ENCODE measurements around the gene GTPBP2. TPM values are rescaled to one million over a fixed set of nuclear protein-coding genes. Genes with fewer than 3 reads are reported as not detected.
"Not testable (repeated sequence)": the region's sequence is repeated elsewhere in the genome, so short reads cannot be mapped to it uniquely, and the experiment has no call there.

Gene GTPBP2
- total RNA-seq, 1 donor from 2014 or later = 81.4 TPM

- no peak overlapping the region for H3K27ac Mint-ChIP-seq
- H3K36me3 Mint-ChIP-seq (ENCODE audit: low read depth) = peaks cover 73% of the 10 kb centered on the region
- no peak for TF ChIP-seq CTCF (IDR thresholded peaks at IDR 0.05)
- DNase-seq = no peak
- POLR2A ChIA-PET = interaction anchor here (0.6 kb wide), 1 partner anchor 26 kb away, joined by 3 read pairs; no protein-coding TSS in a partner anchor
- ATAC-seq (ENCODE audit: low read depth) = no peak
- H3K27me3 Mint-ChIP-seq = no peaks in the 10 kb centered on the region
- H3K9me3 Mint-ChIP-seq = no peaks in the 10 kb centered on the region
- peaks cover 12% of the 10 kb centered on the region for H3K4me1 Mint-ChIP-seq
- CTCF ChIA-PET = interaction anchor here (1.1 kb wide), 1 partner anchor 474 kb away, joined by 6 read pairs; no protein-coding TSS in a partner anchor
- no peak overlapping the region for H3K4me3 Mint-ChIP-seq
- intact Hi-C loops (cut with micrococcal nuclease) = no loop called here
Measured at GRCh38 chr6:43604174-43604573, 24.9 kb downstream of the GTPBP2 start.

DNA sequence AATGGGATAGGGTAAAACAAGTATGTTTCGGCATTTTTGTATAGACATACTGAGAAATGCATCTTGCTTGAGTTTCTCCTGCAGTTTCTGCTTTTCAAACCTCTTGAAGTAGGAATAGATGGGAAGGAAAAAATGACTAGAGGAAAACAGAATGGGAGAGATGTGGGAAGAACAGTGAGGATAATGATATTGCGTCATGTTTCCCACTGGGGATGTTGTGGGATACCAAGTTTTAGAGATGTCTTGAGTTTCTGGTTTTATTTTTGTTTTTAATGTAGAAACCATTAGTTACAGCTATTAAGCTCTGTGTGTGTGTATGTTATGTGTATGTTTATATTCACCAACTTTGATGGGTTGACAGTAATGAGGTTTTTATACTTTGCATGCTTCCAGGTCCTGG lies 28.5 kb downstream of the GTPBP2 start:
- H3K27ac Mint-ChIP-seq = no peak overlapping the region
- TF ChIP-seq CTCF (IDR thresholded peaks at IDR 0.05) = no peak
- ATAC-seq (ENCODE audit: low read depth) = no peak
- intact Hi-C loops (cut with micrococcal nuclease) = no loop called here
- ChIA-PET POLR2A (no interaction called here), CTCF (interaction anchor here (1.0 to 1.6 kb wide), 2 partner anchors 25 to 478 kb away, joined by 3 read pairs; partner anchors contain the start of genes POLH and XPO5)
- no peak for DNase-seq
- H3K36me3 Mint-ChIP-seq (ENCODE audit: low read depth) = peaks cover 65% of the 10 kb centered on the region
- no peaks in the 10 kb centered on the region for H3K27me3 Mint-ChIP-seq
- H3K4me1 Mint-ChIP-seq = no peaks in the 10 kb centered on the region
- H3K4me3 Mint-ChIP-seq = no peak overlapping the region
- H3K9me3 Mint-ChIP-seq = no peaks in the 10 kb centered on the region

GRCh38 chr6:43593938-43594337 lies 35.1 kb downstream of the GTPBP2 start:
- Mint-ChIP-seq H3K9me3 (no peaks in the 10 kb centered on the region), H3K27ac (no peak overlapping the region), H3K4me1 (no peaks in the 10 kb centered on the region), H3K27me3 (no peaks in the 10 kb centered on the region), H3K36me3 (ENCODE audit: low read depth) (peaks cover 45% of the 10 kb centered on the region), H3K4me3 (no peak overlapping the region)
- ChIA-PET POLR2A (no interaction called here), CTCF (interaction anchor here (1.5 kb wide), 1 partner anchor 10 kb away, joined by 4 read pairs; no protein-coding TSS in a partner anchor)
- no peak for TF ChIP-seq CTCF (IDR thresholded peaks at IDR 0.05)
- no peak for ATAC-seq (ENCODE audit: low read depth)
- intact Hi-C loops (cut with micrococcal nuclease) = no loop called here
- DNase-seq = no peak

DNA sequence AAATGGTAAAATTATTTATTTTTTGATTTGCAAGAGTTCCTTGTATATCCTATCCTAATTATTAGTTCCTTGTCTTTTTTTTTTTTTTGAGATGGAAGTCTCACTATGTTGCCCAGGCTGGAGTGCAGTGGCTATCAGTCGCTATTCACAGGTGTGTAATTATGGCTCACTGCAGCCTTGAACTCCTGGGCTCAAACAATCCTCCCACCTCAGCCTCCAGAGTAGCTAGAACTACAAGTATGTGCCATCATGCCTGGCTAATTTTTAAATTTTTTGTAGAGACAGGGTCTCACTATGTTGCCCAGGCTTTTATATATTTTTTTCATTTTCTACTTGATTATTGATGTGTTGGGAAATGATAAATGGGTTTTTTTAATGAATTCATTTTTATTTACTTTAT lies 39.5 kb downstream of the GTPBP2 start:
- DNase-seq; H3K27me3 Mint-ChIP-seq; ATAC-seq (ENCODE audit: low read depth); CTCF ChIA-PET; H3K4me1 Mint-ChIP-seq; H3K9me3 Mint-ChIP-seq; POLR2A ChIA-PET; H3K27ac Mint-ChIP-seq; intact Hi-C loops (cut with micrococcal nuclease); H3K4me3 Mint-ChIP-seq: not testable (repeated sequence)
- H3K36me3 Mint-ChIP-seq (ENCODE audit: low read depth) = peaks cover 62% of the 10 kb centered on the region

- no peak overlapping the region for H3K4me3 Mint-ChIP-seq
- ATAC-seq (ENCODE audit: low read depth) (no peak), DNase-seq (no peak)
- H3K9me3 Mint-ChIP-seq = no peaks in the 10 kb centered on the region
- intact Hi-C loops (cut with micrococcal nuclease) = no loop called here
- CTCF ChIA-PET = no interaction called here
- POLR2A ChIA-PET = no interaction called here
- H3K36me3 Mint-ChIP-seq (ENCODE audit: low read depth) = peaks cover 74% of the 10 kb centered on the region
- no peak overlapping the region for H3K27ac Mint-ChIP-seq
- peaks cover 5% of the 10 kb centered on the region for H3K4me1 Mint-ChIP-seq
- no peak for TF ChIP-seq CTCF (IDR thresholded peaks at IDR 0.05)
- no peaks in the 10 kb centered on the region for H3K27me3 Mint-ChIP-seq
Measured at GRCh38 chr6:43588194-43588593, 40.9 kb downstream of the GTPBP2 start.
